Measurements from ENCODE around the gene FXYD7.
"Not testable (repeated sequence)": the region's sequence is repeated elsewhere in the genome, so short reads cannot be mapped to it uniquely, and the experiment has no call there.

DNA sequence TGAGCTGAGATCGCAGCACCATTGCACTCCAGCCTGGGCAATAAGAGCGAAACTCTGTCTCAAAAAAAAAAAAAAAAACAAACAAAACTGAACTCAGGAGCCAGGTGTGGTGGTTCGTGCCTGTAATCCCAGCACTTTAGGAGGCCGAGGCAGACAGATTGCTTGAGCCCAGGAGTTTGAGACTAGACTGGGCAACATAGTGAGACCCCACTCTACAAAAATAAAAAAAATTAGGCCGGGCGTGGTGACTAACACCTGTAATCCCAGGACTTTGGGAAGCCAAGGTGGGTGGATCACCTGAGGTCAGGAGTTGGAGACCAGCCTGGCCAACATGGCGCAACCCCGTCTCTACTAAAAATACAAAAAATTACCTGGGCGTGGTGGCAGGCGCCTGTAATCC is 41.1 kb upstream of the FXYD7 start:
- TF ChIP-seq, protein P1, sequence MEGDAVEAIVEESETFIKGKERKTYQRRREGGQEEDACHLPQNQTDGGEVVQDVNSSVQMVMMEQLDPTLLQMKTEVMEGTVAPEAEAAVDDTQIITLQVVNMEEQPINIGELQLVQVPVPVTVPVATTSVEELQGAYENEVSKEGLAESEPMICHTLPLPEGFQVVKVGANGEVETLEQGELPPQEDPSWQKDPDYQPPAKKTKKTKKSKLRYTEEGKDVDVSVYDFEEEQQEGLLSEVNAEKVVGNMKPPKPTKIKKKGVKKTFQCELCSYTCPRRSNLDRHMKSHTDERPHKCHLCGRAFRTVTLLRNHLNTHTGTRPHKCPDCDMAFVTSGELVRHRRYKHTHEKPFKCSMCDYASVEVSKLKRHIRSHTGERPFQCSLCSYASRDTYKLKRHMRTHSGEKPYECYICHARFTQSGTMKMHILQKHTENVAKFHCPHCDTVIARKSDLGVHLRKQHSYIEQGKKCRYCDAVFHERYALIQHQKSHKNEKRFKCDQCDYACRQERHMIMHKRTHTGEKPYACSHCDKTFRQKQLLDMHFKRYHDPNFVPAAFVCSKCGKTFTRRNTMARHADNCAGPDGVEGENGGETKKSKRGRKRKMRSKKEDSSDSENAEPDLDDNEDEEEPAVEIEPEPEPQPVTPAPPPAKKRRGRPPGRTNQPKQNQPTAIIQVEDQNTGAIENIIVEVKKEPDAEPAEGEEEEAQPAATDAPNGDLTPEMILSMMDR (IDR thresholded peaks at IDR 0.05), result not testable (repeated sequence)
- not testable (repeated sequence) for TF ChIP-seq POLR2A (IDR thresholded peaks at IDR 0.05)
